HepG2 (cell line): Measurements from ENCODE around the gene RNF182. TPM values are rescaled to one million over a fixed set of nuclear protein-coding genes. Genes with fewer than 3 reads are reported as not detected.

Source experiments
- CEBPB ChIP-seq: IDR thresholded peaks from 2 replicates; pipeline ENCODE4 v1.6.1; 2011; ENCODE audit warnings: low read depth, low read length, improper control_type of control experiment, borderline replicate concordance
- ELF4 ChIP-seq: sonication (generic); formaldehyde crosslinking; IDR thresholded peaks from 2 replicates; pipeline ENCODE4 v1.5.0; 2020; ENCODE audit warnings: missing genetic modification reagents, mild to moderate bottlenecking, moderate library complexity, borderline replicate concordance
- ERF ChIP-seq: IDR thresholded peaks from 2 replicates; pipeline ENCODE4 v1.6.1; 2018; ENCODE audit warnings: missing biosample characterization, missing genetic modification reagents
- HOXA5 ChIP-seq: sonication (generic); formaldehyde crosslinking; IDR thresholded peaks from 2 replicates; pipeline ENCODE4 v1.4.0; 2020; ENCODE audit warnings: missing genetic modification reagents
- ZNF10 ChIP-seq: sonication (generic); formaldehyde crosslinking; IDR thresholded peaks from 2 replicates; pipeline ENCODE4 v1.4.0; 2020; ENCODE audit warnings: mild to moderate bottlenecking, low read depth, missing genetic modification reagents, borderline replicate concordance
- ZNF121 ChIP-seq: sonication (generic); formaldehyde crosslinking; IDR thresholded peaks from 2 replicates; pipeline ENCODE4 v1.5.0; 2020; ENCODE audit warnings: mild to moderate bottlenecking, missing genetic modification reagents
- ZNF570 ChIP-seq: sonication (generic); formaldehyde crosslinking; IDR thresholded peaks from 2 replicates; pipeline ENCODE4 v1.4.0; 2020; ENCODE audit warnings: mild to moderate bottlenecking, missing genetic modification reagents, borderline replicate concordance
- polyA plus RNA-seq, 8 experiments: library from polyadenylated mRNA; depleted of rRNA in 3 of 8; stranded (reverse) in 7 of 8; unstranded in 1 of 8; fragments of >200 nt; fragmentation: Illumina TruSeq in 4 of 8; extraction: Trizol in 4 of 8; gene quantifications; 2 replicates each; pipeline versions ENCODE4 v1.2.1 to v1.2.3, GENCODE V29; 2011 to 2016; ENCODE audit warnings: low read depth in 4 of 8, missing spikeins in 1 of 8, mixed read lengths in 1 of 8; ENCODE audit not compliant: insufficient read depth in 1 of 8
- total RNA-seq, 5 experiments: library from RNA; depleted of rRNA; stranded (reverse); fragments of >200 nt; fragmentation: Illumina TruSeq; extraction: Trizol; gene quantifications; 2 replicates each; pipeline ENCODE4 v1.2.3, GENCODE V29; 2016; ENCODE audit warnings: low read depth in 1 of 5
- TF ChIP-seq, protein P1 (sequence below): sonication (generic); formaldehyde crosslinking; conservative IDR thresholded peaks from 2 replicates; pipeline ENCODE4 v1.4.0; 2020; ENCODE audit warnings: missing genetic modification reagents
- TF ChIP-seq, protein P2 (sequence below): sonication (generic); formaldehyde crosslinking; IDR thresholded peaks from 2 replicates; pipeline ENCODE4 v1.5.1; 2020; ENCODE audit warnings: mild to moderate bottlenecking, missing genetic modification reagents, moderate library complexity
- TF ChIP-seq, protein P3 (sequence below): sonication (generic); formaldehyde crosslinking; IDR thresholded peaks from 2 replicates; pipeline ENCODE4 v1.8.1; 2023; ENCODE audit warnings: mild to moderate bottlenecking, moderate library complexity, missing genetic modification reagents
- TF ChIP-seq, protein P4 (sequence below): sonication (generic); formaldehyde crosslinking; IDR thresholded peaks from 2 replicates; pipeline ENCODE4 v1.4.0; 2020; ENCODE audit warnings: missing genetic modification reagents, low read depth, mild to moderate bottlenecking, borderline replicate concordance
- TF ChIP-seq, protein P5 (sequence below): sonication (generic); formaldehyde crosslinking; IDR thresholded peaks from 2 replicates; pipeline ENCODE4 v1.4.0; 2020; ENCODE audit warnings: mild to moderate bottlenecking, missing genetic modification reagents
- TF ChIP-seq, protein P6 (sequence below): sonication (generic); formaldehyde crosslinking; conservative IDR thresholded peaks from 2 replicates; pipeline ENCODE4 v1.8.0; 2022; ENCODE audit warnings: low read depth, missing genetic modification reagents

Gene RNF182
- total and polyA plus RNA-seq, 2 of the 13 experiments (the other 11 are each of a cell fraction or from before 2014, with no cell fraction given), result not detected

DNA sequence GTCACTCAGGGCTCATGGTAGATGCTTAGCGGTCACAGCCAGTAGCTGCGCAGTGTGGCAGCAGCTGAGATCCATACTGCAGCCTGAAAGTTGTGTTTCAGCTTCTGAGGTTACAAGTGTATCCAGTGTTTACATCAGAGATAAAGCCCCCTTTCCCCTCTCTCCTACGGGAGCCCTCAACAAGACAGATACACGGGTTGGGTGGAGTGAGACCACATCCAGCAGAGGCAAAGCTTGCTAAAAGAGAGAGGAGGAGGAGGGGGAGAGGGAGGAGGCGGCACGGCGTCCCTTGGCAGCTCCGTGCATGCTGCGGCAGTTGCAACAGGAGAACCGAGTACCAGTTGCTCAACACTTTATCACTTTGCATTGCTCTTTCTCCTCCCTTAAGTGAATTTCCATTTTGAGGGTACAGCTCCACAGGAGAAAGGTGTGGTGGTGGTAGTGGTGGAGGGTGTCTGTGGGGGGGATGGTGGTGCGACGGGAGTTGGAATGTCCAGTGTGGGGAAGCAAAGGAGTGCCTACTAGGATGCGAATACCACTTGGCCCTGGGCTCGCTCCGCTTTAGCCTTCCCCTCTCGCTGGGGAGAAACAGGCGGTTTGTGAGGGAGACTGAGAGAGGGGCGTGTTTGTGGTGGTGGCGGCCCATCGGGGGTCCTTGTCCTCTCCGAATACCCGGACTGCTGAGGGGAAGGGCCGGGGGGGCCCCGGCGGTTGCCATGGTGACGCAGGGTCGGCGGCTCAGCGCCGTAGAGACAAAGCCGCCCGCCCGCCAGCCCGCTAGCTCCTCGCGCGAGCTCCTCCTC lies 405 bp upstream of the RNF182 start (continued):
- TF ChIP-seq, protein P1, sequence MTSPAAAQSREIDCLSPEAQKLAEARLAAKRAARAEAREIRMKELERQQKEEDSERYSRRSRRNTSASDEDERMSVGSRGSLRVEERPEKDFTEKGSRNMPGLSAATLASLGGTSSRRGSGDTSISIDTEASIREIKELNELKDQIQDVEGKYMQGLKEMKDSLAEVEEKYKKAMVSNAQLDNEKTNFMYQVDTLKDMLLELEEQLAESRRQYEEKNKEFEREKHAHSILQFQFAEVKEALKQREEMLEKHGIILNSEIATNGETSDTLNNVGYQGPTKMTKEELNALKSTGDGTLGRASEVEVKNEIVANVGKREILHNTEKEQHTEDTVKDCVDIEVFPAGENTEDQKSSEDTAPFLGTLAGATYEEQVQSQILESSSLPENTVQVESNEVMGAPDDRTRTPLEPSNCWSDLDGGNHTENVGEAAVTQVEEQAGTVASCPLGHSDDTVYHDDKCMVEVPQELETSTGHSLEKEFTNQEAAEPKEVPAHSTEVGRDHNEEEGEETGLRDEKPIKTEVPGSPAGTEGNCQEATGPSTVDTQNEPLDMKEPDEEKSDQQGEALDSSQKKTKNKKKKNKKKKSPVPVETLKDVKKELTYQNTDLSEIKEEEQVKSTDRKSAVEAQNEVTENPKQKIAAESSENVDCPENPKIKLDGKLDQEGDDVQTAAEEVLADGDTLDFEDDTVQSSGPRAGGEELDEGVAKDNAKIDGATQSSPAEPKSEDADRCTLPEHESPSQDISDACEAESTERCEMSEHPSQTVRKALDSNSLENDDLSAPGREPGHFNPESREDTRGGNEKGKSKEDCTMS (CRISPR knock-in tag), result no peak
- TF ChIP-seq ZNF121 (no peak), ZNF570 (CRISPR knock-in tag) (no peak), HOXA5 (CRISPR knock-in tag) (no peak), ZNF10 (no peak), CEBPB (peak; percentile 65; the same call in 1 of the 2 replicates), ERF (no peak), ELF4 (CRISPR knock-in tag) (no peak)
- TF ChIP-seq, protein P2, sequence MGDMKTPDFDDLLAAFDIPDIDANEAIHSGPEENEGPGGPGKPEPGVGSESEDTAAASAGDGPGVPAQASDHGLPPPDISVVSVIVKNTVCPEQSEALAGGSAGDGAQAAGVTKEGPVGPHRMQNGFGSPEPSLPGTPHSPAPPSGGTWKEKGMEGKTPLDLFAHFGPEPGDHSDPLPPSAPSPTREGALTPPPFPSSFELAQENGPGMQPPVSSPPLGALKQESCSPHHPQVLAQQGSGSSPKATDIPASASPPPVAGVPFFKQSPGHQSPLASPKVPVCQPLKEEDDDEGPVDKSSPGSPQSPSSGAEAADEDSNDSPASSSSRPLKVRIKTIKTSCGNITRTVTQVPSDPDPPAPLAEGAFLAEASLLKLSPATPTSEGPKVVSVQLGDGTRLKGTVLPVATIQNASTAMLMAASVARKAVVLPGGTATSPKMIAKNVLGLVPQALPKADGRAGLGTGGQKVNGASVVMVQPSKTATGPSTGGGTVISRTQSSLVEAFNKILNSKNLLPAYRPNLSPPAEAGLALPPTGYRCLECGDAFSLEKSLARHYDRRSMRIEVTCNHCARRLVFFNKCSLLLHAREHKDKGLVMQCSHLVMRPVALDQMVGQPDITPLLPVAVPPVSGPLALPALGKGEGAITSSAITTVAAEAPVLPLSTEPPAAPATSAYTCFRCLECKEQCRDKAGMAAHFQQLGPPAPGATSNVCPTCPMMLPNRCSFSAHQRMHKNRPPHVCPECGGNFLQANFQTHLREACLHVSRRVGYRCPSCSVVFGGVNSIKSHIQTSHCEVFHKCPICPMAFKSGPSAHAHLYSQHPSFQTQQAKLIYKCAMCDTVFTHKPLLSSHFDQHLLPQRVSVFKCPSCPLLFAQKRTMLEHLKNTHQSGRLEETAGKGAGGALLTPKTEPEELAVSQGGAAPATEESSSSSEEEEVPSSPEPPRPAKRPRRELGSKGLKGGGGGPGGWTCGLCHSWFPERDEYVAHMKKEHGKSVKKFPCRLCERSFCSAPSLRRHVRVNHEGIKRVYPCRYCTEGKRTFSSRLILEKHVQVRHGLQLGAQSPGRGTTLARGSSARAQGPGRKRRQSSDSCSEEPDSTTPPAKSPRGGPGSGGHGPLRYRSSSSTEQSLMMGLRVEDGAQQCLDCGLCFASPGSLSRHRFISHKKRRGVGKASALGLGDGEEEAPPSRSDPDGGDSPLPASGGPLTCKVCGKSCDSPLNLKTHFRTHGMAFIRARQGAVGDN, result peak; percentile 30; the same call in 1 of the 2 replicates
- TF ChIP-seq, protein P3, sequence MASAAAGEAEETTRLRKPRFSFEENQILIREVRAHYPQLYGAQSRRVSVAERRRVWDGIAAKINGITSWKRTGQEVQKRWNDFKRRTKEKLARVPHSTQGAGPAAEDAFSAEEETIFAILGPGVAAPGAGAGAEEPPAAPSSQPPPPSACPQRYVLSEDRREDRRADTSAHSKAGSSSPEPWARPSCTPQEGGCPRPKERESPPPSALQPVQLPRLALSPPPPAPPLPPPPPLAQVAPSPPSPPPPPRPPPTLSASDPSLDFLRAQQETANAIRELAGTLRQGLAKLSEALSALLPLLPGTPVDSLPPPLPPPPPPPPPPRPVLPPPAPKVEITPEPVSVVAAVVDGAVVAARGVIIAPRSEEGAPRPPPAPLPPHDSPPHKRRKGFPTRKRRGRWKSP, result 0 out of 2 replicates have a peak, but pooled peaks have one; percentile 25
- TF ChIP-seq, protein P4, sequence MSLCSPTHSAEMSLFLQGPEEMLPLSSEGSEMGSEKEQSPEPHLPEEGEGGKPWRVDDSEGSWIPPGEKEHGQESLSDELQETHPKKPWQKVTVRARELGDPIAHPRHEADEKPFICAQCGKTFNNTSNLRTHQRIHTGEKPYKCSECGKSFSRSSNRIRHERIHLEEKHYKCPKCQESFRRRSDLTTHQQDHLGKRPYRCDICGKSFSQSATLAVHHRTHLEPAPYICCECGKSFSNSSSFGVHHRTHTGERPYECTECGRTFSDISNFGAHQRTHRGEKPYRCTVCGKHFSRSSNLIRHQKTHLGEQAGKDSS (CRISPR knock-in tag), result no peak
- TF ChIP-seq, protein P5, sequence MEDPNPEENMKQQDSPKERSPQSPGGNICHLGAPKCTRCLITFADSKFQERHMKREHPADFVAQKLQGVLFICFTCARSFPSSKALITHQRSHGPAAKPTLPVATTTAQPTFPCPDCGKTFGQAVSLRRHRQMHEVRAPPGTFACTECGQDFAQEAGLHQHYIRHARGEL, result peak; percentile 39; the same call in 1 of the 2 replicates
- TF ChIP-seq, protein P6, sequence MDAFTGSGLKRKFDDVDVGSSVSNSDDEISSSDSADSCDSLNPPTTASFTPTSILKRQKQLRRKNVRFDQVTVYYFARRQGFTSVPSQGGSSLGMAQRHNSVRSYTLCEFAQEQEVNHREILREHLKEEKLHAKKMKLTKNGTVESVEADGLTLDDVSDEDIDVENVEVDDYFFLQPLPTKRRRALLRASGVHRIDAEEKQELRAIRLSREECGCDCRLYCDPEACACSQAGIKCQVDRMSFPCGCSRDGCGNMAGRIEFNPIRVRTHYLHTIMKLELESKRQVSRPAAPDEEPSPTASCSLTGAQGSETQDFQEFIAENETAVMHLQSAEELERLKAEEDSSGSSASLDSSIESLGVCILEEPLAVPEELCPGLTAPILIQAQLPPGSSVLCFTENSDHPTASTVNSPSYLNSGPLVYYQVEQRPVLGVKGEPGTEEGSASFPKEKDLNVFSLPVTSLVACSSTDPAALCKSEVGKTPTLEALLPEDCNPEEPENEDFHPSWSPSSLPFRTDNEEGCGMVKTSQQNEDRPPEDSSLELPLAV, result no peak
